ENCODE measurements around the gene PDE2A.

Gene PDE2A

DNA sequence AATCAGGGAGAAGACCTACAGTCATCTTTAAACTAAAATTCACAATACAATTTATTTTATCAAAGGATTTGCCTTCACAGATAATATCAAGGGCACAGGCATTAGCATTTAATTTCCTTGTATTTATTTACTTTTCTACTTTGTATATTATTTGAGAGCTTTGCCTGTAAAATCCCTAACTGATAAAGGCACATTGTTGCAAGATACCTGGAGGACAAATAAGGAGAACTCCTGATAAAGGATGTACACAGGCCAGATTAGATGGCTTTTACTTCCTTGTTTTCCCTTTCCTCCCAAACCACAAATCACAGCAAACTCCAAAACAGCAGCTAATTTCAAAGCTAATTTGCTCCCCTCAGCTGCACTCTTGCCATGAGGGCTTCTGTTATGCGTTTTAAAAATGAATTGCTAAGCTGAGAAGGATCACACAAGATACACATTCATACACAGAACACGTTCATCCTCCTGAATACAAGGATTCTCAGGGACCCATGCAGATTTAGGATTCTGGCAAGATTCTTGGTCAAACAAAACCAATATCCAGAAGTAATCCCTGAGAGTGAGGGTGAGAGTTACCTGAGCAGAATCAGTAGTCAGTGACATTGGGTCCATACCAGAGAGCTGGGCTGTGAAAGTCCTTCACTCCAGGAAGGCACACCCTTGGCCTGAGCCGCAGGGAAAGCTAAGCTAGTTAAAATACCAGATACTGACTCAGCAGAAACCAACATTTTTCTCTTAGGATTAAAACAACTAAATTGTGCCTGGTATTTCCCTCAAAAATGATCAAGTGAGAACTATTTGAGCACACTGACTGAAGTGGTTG, 139.6 kb downstream of the PDE2A start:
- DNase-seq, result no peak

DNA sequence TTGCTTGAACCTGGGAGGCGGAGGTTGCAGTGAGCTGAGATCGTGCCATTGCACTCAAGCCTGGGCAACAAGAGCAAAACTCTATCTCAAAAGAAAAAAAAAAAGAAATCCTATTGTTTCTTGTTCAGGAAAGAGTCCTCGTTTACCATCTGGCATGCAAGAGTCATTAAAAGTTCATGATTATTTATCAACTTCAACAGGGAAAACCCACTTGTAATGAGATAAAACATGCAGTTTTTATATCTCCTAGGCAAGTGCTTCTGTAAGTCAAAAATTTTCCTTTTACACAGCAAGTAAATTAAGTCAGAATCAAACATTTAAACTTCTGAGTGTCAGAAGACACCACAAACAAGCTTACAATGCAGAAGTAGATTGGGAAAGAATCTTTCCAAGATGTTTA, 145.2 kb downstream of the PDE2A start:
- no peak for DNase-seq

DNA sequence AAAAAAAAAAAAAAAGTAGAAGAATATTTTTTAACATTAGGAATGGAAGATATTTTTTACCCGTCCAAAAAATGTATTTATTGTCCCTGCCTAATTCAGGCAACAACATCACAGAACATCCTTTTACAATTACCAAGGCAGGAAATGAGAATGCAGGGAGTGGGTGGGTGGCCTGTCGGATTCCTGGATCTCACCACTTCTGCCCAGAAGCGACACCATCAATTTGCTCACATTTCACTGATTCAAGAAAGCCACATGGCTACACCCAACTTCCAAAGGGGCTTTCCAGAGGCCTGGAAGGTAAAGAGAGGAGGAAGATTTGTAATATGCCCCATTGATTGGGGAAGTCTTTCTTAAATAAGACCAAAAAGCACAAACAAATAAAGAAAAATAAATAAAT, 146.1 kb downstream of the PDE2A start:
- no peak for DNase-seq

Measured in midbrain (tissue), 1 donor.